Measurements from ENCODE around the gene VCP.

DNA sequence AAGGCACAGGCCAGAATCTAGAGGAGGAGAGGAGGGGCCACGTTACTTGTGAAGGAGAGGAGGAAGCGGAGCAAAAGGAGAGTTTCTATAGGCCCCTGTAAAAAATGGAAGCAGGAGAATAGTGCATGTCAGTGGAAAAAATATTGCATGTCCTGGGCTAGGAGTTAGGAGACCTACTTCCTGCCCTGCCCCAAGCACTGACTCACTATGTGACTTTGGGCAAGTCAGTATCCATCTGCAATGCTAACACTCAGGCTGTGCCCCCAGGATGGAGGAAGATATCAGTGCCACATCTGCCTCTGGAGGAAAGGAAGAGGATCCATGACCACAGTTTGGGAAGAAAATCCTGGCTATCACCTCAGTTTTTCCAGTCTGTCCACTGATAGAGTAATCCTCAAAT is 17.0 kb upstream of the VCP start:
- TF ChIP-seq, protein P1, sequence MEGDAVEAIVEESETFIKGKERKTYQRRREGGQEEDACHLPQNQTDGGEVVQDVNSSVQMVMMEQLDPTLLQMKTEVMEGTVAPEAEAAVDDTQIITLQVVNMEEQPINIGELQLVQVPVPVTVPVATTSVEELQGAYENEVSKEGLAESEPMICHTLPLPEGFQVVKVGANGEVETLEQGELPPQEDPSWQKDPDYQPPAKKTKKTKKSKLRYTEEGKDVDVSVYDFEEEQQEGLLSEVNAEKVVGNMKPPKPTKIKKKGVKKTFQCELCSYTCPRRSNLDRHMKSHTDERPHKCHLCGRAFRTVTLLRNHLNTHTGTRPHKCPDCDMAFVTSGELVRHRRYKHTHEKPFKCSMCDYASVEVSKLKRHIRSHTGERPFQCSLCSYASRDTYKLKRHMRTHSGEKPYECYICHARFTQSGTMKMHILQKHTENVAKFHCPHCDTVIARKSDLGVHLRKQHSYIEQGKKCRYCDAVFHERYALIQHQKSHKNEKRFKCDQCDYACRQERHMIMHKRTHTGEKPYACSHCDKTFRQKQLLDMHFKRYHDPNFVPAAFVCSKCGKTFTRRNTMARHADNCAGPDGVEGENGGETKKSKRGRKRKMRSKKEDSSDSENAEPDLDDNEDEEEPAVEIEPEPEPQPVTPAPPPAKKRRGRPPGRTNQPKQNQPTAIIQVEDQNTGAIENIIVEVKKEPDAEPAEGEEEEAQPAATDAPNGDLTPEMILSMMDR (IDR thresholded peaks at IDR 0.05 in 4 of 5, conservative IDR thresholded peaks at IDR 0.05 in 1 of 5), result no peak
- TF ChIP-seq POLR2A (IDR thresholded peaks at IDR 0.05), result no peak

All from gastrocnemius medialis (tissue), 4 donors.